AG08395 (cell line): ENCODE measurements around the gene SIX6.

Source experiments
- DNase-seq: peaks from one replicate; pipeline ENCODE4 v3.0.0; 2012; ENCODE audit warnings: mixed read lengths, low spot score

The SIX6 gene

GRCh38 chr14:60514378-60514740, 5.4 kb downstream of the SIX6 start:
- DNase-seq = no peak

GRCh38 chr14:60514741-60515491, 6.0 kb downstream of the SIX6 start:
- DNase-seq = no peak

- DNase-seq = no peak
These were observed 6.8 kb downstream of the SIX6 start for GRCh38 chr14:60515511-60516289.

GRCh38 chr14:60532442-60532841, 23.5 kb downstream of the SIX6 start:
- DNase-seq = no peak

- no peak for DNase-seq
These were observed 28.7 kb downstream of the SIX6 start for GRCh38 chr14:60537663-60538062.

DNA sequence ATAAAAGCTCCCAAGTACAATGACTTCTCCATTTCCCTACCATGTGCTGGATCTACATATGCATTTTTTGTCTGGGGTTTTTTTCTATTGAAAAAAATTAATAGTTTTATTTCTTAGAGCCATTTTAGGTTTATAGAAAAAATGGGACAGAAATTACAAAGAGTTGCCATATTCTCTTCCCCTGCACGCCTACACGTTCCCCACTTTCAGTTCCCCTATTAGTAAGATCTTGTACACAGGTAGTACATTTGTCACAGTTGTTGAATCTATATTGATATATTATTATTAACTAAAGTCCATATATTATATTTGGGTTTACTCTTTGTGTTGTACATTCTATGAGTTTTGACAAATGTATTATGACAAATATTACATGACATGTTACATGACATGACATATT, 35.7 kb downstream of the SIX6 start:
- no peak for DNase-seq

DNA sequence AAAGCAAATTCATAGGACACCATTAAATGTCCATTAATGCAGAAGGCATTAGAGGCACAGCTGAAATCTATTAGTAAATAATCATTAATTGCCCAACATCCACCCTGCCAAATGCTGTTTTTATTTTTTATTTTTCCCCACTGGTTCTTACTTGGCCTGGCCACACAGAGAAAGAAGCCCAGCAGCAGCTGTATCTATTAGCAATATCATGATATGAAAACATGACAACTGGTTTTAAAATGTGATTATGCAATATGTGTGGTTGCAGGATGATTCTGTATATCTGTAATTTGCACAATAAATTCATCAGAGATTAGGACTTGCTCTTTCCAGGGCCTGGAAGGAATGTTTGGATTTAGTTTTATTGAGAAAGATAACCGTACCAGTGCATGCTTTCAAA, 44.9 kb downstream of the SIX6 start:
- no peak for DNase-seq

GRCh38 chr14:60561845-60562746, 53.1 kb downstream of the SIX6 start:
- peak; percentile 61 for DNase-seq
